Kidney (tissue), 22 donors: ENCODE results near the gene XPO1. TPM values are rescaled to one million over a fixed set of nuclear protein-coding genes. Genes with fewer than 3 reads are reported as not detected.
"Not testable (repeated sequence)": the region's sequence is repeated elsewhere in the genome, so short reads cannot be mapped to it uniquely, and the experiment has no call there.

Experiments
- DNase-seq, 5 donors: peaks; one replicate each; pipeline ENCODE4 v3.0.0-alpha.2; 2013 to 2020
- FAIRE-seq: peaks from 2 replicates; lab custom pipeline; 2012; peaks lifted over from hg19 to GRCh38; lab: Jason Lieb, UNC
- H3K27ac ChIP-seq, 2 donors: one replicate each; pipeline ENCODE4 v1.7.0; 2013; ENCODE audit warnings: low read depth in 2 of 2, low read length in 2 of 2, inconsistent platforms in 1 of 2
- H3K27me3 ChIP-seq: one replicate; pipeline ENCODE4 v1.7.1; 2013; ENCODE audit warnings: low read length, inconsistent platforms; ENCODE audit not compliant: control insufficient read depth, insufficient read depth
- H3K36me3 ChIP-seq, 3 donors: one replicate each; pipeline versions ENCODE4 v1.7.0 to v1.7.1; 2013; ENCODE audit warnings: low read length in 3 of 3, control low read depth in 1 of 3, inconsistent platforms in 1 of 3; ENCODE audit not compliant: insufficient read depth in 3 of 3, control insufficient read depth in 2 of 3
- H3K4me1 ChIP-seq, 3 donors: one replicate each; pipeline versions ENCODE4 v1.7.0 to v1.7.1; 2013; ENCODE audit warnings: low read length in 3 of 3, inconsistent platforms in 1 of 3, low read depth in 1 of 3; ENCODE audit not compliant: control insufficient read depth in 2 of 3, insufficient read depth in 2 of 3
- H3K4me3 ChIP-seq, 3 donors: one replicate each; pipeline versions ENCODE4 v1.7.0 to v1.8.1; 2013; ENCODE audit warnings: low read length in 3 of 3, control low read depth in 1 of 3, inconsistent platforms in 1 of 3
- H3K9ac ChIP-seq, 3 donors: one replicate each; pipeline versions ENCODE4 v1.7.0 to v1.7.1; 2013; ENCODE audit warnings: low read length in 3 of 3, control low read depth in 1 of 3, inconsistent platforms in 1 of 3
- H3K9me3 ChIP-seq, 3 donors: one replicate each; pipeline versions ENCODE4 v1.7.0 to v1.7.1; 2013; ENCODE audit warnings: low read length in 3 of 3, control low read depth in 1 of 3, inconsistent platforms in 1 of 3; ENCODE audit not compliant: control insufficient read depth in 2 of 3, insufficient read depth in 1 of 3
- intact Hi-C: fragments of 100-400 bp; cut with DNase I; formaldehyde crosslinking; loops from one replicate; pipeline ENCODE4 v1.11.1; 2022
- long read RNA-seq, 10 donors: library from polyadenylated mRNA in 1 of 10; unstranded in 1 of 10; transcript quantifications; one replicate each; pipeline ENCODE4 v2.0.0 and lab custom pipeline, GENCODE V29; 2021 to 2026
- polyA plus RNA-seq: library from polyadenylated mRNA; stranded (reverse); fragments of 350-450 nt; fragmentation: Illumina TruSeq; extraction: RNeasy Lipid Tissue Mini Kit (QIAGEN cat#74804); gene quantifications from one replicate; pipeline ENCODE4 v1.2.3, GENCODE V29; 2014; ENCODE audit warnings: low read depth, low replicate concordance; ENCODE audit not compliant: insufficient read depth
- total RNA-seq: library from RNA; stranded (reverse); fragmentation: NEBNext Ultra II Directional; extraction: Animal tissue kit (Norgen Biotek cat#: 25700); gene quantifications from one replicate; pipeline ENCODE4 v1.2.1, GENCODE V29; 2021
- TF ChIP-seq, protein P1 (sequence below): IDR thresholded peaks from 3 replicates; pipeline ENCODE4 v1.5.1; 2012; ENCODE audit warnings: mild to moderate bottlenecking, moderate library complexity, borderline replicate concordance; ENCODE audit not compliant: insufficient read depth; ENCODE audit errors: extremely low read depth
- donor health status: control.
- donor health status: control.
- donor health status: control.
- donor health status: control.
- donor health status: control.
- donor health status: DM: yes; HTN: yes; CAD: no.
- donor health status: Normal renal cell carcinoma (clear cell type).

XPO1 gene
- total RNA-seq (117 TPM), polyA plus RNA-seq (37.8 TPM)
- long read RNA-seq, donor 1, full-length matches to known transcripts = 14 of 23 reads
- long read RNA-seq, donor 1, partial matches to known transcripts = 9 of 23 reads
- long read RNA-seq, donor 1, other reads (novel, unspliced or antisense) = 0 of 23 reads
- long read RNA-seq, donor 2, full-length matches to known transcripts = 6 of 11 reads
- long read RNA-seq, donor 2, partial matches to known transcripts = 5 of 11 reads
- long read RNA-seq, donor 2, other reads (novel, unspliced or antisense) = 0 of 11 reads
- long read RNA-seq, donor 3, full-length matches to known transcripts = 12 of 24 reads
- long read RNA-seq, donor 3, partial matches to known transcripts = 12 of 24 reads
- long read RNA-seq, donor 3, other reads (novel, unspliced or antisense) = 0 of 24 reads
- long read RNA-seq, donor 4, full-length matches to known transcripts = 12 of 40 reads
- long read RNA-seq, donor 4, partial matches to known transcripts = 28 of 40 reads
- long read RNA-seq, donor 4, other reads (novel, unspliced or antisense) = 0 of 40 reads
- long read RNA-seq, donor 5, partial matches to known transcripts = 0 of 3 reads
- long read RNA-seq, donor 5, other reads (novel, unspliced or antisense) = 0 of 3 reads
- long read RNA-seq, donor 6, full-length matches to known transcripts = 6 of 13 reads
- long read RNA-seq, donor 6, partial matches to known transcripts = 7 of 13 reads
- long read RNA-seq, donor 6, other reads (novel, unspliced or antisense) = 0 of 13 reads
- long read RNA-seq, donor 7, full-length matches to known transcripts = 62 of 96 reads
- long read RNA-seq, donor 7, partial matches to known transcripts = 8 of 96 reads
- long read RNA-seq, donor 7, other reads (novel, unspliced or antisense) = 26 of 96 reads
- long read RNA-seq, donor 8, full-length matches to known transcripts = 6 of 21 reads
- long read RNA-seq, donor 8, partial matches to known transcripts = 15 of 21 reads
- long read RNA-seq, donor 8, other reads (novel, unspliced or antisense) = 0 of 21 reads
- long read RNA-seq, donor 9, full-length matches to known transcripts = 7 of 7 reads
- long read RNA-seq, donor 9, partial matches to known transcripts = 0 of 7 reads
- long read RNA-seq, donor 9, other reads (novel, unspliced or antisense) = 0 of 7 reads
- long read RNA-seq, donor 10, full-length matches to known transcripts = 10 of 60 reads
- long read RNA-seq, donor 10, partial matches to known transcripts = 50 of 60 reads
- long read RNA-seq, donor 10, other reads (novel, unspliced or antisense) = 0 of 60 reads

DNA sequence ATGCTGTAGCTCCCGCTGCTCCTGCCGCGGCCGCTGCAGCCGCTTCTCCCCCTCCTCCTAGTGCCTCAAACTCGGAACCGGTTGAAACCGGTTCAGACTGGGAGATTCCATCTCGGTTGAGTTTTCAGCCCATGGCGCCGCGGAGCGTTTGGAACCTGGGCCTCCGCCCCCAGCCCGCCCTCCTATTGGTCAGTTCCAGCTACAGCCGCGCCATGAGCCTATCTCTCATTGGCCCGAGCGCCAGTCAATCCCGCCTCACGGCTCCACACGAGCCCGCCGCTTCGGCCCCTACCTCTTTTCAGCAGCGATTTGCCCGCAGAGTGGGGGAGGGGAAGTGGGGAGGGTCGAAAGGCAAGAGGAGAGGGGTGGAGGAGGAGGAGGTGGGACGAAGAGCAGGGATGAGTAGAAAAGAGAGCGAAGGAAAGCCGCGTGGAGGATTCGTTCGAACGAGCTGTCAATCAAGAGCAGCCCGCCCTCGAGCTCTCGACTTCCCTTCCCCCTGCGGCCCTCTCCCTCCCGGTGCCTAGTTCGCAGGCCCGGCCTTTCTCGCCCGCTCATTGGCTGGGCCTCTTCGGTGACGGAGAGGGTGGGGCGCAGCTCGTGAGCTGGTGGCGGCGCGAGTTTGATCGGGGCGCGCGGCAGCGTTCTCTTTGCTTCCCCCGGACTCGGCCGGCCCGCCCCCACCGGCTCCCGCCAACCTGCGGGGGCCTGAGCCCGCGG, at the start of gene XPO1:
Gene XPO1 (minus strand): TSS at position 157 of the 720 bp plus-strand sequence. CDS start 4,459 bp downstream, outside the sequence.
- DNase-seq = peak; percentile 100
- Histone ChIP-seq H3K9ac (peak within 1 kb of the TSS; percentile 57 to 92 (median 89)), H3K27me3 (no peaks in the 10 kb centered on the region), H3K36me3 (no peaks in the 10 kb centered on the region), H3K4me3 (peak within 1 kb of the TSS; percentile 90 to 99 (median 97)), H3K4me1 (peaks cover 2 to 18% (median 8%) of the 10 kb centered on the region in 3 donors), H3K27ac (peak within 1 kb of the TSS; percentile 98 to 99), H3K9me3 (no peaks in the 10 kb centered on the region)
- TF ChIP-seq, protein P1, sequence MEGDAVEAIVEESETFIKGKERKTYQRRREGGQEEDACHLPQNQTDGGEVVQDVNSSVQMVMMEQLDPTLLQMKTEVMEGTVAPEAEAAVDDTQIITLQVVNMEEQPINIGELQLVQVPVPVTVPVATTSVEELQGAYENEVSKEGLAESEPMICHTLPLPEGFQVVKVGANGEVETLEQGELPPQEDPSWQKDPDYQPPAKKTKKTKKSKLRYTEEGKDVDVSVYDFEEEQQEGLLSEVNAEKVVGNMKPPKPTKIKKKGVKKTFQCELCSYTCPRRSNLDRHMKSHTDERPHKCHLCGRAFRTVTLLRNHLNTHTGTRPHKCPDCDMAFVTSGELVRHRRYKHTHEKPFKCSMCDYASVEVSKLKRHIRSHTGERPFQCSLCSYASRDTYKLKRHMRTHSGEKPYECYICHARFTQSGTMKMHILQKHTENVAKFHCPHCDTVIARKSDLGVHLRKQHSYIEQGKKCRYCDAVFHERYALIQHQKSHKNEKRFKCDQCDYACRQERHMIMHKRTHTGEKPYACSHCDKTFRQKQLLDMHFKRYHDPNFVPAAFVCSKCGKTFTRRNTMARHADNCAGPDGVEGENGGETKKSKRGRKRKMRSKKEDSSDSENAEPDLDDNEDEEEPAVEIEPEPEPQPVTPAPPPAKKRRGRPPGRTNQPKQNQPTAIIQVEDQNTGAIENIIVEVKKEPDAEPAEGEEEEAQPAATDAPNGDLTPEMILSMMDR = no peak
- peak; percentile 65 for FAIRE-seq
- intact Hi-C loops = no loop called here

DNA sequence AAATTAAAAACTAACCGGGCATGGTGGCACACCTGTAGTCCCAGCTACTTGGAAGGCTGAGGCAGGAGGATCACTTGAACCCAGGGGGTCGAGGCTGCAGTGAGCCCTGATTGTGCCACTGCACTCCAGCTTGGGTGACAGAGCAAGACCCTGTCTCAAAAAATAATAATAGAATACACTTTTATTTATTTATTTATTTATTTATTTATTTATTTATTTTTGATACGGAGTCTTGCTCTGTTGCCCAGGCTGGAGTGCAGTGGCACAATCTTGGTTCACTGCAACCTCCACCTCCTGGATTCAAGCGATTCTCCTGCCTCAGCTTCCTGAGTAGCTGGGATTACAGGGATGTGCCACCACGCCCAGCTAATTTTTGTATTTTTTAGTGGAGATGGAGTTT, 48.8 kb upstream of the XPO1 start:
- DNase-seq, H3K9ac ChIP-seq, H3K9me3 ChIP-seq, intact Hi-C loops, H3K27me3 ChIP-seq, H3K36me3 ChIP-seq, FAIRE-seq, H3K27ac ChIP-seq, H3K4me1 ChIP-seq, H3K4me3 ChIP-seq: not testable (repeated sequence)

- Histone ChIP-seq H3K27me3 (no peaks in the 10 kb centered on the region), H3K9ac (no peak overlapping the region), H3K9me3 (no peaks in the 10 kb centered on the region), H3K27ac (no peak overlapping the region), H3K4me1 (no peaks in the 10 kb centered on the region), H3K36me3 (no peaks in the 10 kb centered on the region), H3K4me3 (no peak overlapping the region)
- TF ChIP-seq, protein P1 = no peak
- FAIRE-seq (no peak), DNase-seq (peak in 1 of 5 donors; percentile 22)
- intact Hi-C loops = no loop called here
These were observed 47.2 kb upstream of the XPO1 start for GRCh38 chr2:61585383-61585782.

DNA sequence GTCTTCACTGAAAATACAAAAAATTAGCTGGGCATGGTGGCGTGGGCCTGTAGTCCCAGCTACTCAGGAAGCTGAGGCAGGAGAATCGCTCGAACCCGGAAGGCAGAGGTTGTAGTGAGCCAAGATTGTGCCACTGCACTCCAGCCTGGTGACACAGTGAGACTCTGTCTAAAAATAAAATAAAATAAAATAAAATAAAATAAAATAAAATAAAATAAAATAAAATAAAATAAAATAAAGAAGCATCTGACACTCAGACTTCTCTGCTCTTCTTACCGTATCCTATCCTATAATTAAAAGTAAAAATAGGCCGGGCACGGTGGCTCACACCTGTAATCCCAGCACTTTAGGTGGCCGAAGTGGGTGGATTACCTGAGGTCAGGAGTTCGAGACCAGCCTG, 46.2 kb upstream of the XPO1 start:
- FAIRE-seq, intact Hi-C loops, H3K9ac ChIP-seq, H3K27ac ChIP-seq, H3K36me3 ChIP-seq, H3K27me3 ChIP-seq, H3K9me3 ChIP-seq, DNase-seq, H3K4me3 ChIP-seq, H3K4me1 ChIP-seq: not testable (repeated sequence)
